HG03159 (cell line): ENCODE measurements around the gene AGPAT3.

ENCODE experiments used
- ATAC-seq: cut with Tn5 transposase; IDR thresholded peaks from one replicate; pipeline ENCODE4 v1.9.1; 2021; ENCODE audit warnings: mild to moderate bottlenecking, moderate library complexity; ENCODE audit not compliant: unreplicated experiment

AGPAT3 gene

DNA sequence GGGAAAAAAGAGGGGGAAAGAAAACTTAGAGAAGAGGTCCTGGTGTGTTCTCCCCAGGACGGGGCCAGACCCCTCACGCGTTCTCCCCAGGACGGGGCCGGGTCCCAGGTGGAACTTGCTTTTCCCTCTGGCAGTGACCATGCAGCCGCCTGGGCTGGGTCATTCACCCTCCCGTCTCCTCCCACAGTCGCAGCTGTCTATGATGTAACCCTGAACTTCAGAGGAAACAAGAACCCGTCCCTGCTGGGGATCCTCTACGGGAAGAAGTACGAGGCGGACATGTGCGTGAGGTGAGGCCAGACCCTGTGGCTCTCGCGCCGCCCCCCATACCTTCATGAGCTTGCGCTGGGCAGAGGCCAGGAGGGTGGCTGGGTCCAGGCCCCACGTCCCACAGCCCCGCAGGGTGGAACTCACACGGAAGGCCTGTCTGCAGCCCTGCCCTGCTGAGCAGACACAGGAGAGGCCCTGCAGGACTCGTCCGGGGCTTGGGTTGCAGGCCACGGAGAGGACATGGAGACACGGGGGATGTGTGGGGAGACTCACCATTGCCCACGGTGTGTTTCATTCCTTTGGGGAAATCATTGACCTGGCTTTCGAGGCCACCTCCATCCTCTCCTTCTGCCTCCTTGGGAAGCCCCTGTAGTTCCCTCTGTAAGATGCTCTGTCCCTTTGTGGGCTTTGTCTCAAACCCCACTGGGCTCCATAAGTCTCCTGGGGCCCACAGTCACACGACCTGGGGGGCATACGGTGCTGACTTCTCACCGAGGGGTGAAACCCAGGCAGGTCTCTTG lies 106.4 kb downstream of the AGPAT3 start:
- no peak for ATAC-seq

DNA sequence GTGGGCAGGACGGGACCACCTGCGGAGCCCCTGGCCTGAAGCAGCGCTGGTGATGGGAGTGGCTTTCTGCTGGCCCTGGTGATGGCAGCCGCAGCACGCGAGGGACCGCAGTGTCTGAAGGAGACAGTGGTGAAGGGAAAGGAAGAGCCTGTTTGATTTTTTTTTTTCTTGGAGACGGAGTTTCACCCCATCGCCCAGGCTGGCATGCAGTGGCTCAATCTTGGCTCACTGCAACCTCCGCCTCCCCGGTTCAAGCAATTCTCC lies 106.9 kb downstream of the AGPAT3 start:
- ATAC-seq: no peak

DNA sequence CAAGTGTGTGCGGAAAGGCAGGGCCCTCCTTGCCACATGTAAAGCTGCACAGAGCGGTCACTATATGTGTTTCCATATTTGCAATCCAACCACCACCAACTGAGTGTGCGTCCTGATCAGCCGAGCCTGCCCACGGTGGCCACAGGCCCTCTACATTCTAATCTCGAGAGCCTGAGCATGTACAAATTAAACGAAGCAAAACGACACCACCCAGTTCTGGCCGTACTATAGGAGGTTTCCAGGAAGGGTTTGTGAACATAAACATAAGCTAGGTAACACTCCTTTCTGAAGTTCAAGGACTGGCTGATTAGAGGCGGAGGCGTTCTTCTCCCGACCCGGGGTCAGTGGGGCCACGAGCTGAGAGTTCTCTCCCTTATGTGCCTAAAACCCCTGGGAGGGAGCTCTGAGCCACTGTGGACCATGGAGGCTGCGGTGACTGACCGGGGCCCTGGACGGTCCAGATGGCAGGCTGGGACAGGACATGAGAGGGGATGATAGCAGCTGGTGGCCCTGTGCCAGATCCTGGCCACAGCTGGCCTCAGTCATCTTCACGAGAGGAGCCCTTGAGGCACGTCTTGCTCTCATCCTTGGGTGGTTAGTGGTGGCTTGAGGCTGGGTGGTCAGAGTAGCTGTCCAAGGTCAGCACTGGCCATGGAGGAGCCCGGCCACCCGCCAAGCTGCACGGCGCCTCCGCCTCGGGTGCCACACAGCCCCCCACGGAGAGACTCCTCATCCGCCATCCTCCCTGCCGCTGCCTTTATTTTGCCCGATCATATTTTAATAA lies 108.0 kb downstream of the AGPAT3 start:
- ATAC-seq: no peak

DNA sequence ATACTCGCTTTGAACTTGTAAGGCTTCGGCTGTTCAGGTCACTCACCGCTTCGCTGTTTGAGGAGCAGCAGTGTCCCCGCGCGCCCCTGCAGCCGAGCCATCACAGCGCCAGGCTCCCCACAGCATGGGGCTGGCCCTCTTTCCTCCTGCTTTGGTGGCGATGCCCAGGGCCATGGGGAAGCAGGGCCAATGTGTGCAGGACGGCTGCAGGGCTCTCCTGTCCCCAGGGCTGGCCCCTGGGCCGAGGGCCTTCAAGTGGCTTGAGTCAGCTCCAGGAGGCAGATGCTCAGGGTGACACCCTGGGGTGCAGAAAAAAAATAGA lies 108.6 kb downstream of the AGPAT3 start:
- no peak for ATAC-seq

DNA sequence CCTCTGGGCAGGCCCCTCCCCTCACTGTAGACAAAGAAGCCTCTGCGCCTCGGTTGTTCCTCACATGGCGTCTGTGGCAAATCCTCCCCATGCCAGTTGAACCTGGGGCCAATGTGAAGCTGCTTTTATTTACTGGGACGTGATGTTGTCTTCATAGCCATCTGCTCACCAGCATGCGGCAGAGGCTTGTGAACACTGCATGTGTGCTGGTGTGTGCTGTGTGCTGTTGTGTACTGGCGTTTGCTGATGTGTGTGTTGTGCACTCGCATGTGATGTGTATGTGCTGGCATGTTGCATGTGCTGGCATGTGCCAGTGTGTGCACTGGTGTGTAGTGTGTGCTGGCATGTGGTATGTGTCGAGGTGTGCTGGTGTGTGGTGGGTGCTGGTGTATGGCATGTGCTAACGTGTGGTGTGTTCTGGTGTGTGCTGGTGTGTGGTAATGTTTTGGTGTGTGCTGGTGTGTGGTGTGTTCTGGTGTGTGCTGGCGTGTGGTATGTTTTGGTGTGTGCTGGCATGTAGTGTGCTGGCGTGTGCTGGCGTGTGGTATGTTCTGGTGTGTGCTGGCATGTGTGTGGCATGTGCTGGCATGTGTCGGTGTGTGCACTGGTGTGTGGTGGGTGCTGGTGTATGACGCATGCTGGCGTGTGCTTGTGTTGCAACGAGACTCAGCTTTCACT lies 109.9 kb downstream of the AGPAT3 start:
- ATAC-seq: no peak

DNA sequence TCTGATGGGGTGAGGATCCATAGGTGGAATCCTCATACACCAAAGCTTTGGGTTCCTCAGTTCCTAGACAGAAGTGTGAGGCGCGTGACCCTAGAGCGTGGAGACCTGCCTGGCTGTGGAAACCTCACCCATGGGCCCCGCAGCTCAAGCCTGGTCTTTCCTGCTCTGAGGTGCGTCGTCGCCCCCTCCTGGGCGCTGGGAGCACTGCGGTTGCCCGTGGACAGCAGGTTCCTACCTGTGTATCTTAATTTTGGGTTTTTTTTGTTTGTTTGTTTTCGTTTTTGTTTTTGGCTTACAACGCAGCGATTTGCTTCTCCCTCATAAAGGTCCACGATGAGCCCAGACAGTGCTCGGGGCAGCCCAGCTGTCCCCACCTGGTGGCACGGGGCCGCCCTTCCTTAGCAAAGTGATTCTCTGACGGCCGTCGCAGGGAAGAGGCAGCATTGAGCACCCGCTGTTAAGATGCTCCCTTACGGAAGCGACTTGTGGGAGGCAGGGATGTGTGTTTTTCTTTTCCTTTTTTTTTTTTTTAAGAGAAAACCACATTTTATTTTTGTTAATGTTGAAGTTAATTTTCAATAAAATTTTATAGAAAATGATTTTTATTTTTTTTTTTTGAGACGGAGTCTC lies 110.6 kb downstream of the AGPAT3 start:
- ATAC-seq: no peak

DNA sequence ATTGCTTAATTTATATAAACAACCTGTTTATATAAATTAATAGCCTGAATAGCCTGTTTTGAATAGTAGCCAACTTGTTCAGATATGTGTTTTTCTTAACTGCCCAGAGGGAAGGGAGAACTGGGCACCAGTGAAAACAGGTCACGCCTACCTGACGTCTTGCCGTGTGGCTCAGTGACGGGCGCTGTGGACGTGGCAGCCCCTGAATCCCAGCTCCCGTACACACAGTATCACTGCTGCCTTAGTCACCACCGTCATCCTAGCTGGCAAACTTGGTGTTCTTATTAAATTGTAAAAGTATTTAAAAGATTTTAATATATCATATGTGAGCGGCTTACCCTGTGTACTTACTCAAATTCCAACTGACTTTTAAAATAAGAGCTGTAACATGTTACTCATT lies 111.6 kb downstream of the AGPAT3 start:
- ATAC-seq: no peak

DNA sequence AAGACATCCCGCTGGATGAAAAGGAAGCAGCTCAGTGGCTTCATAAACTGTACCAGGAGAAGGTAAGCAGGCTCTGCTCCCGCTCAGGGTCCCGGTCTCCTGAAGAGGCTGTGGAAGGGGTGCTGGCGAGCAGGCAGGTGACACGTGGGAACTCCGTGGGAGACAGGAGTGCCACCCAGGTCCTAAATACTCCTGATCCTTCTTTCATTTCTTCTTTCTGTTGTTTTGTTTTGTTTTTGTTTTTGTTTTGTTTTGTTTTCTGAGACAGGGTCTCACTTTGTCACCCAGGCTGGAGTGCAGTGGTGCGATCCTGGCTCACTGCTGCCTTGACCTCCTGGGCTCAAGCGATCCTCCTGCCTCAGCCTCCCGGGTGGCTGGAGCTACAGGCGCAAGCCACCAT lies 113.0 kb downstream of the AGPAT3 start:
- no peak for ATAC-seq

DNA sequence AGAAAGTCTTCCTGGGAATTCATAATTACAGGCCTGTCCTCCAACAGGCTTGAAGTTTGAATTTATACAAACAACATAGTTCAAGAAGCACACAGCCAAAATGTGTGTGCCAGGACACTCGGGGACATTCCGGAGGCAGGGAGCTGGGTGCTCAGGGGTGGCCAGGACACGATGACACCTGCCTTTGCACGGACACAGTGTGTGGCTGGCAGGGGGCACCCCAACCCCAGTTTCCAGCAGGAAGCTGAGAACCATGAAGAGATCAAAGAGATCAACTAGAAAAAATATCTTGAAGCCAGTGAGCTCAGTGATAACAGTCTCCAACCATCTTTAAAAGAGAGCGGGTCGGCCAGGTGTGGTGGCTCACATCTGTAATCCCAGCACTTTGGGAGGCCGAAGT lies 114.6 kb downstream of the AGPAT3 start:
- ATAC-seq: no peak

DNA sequence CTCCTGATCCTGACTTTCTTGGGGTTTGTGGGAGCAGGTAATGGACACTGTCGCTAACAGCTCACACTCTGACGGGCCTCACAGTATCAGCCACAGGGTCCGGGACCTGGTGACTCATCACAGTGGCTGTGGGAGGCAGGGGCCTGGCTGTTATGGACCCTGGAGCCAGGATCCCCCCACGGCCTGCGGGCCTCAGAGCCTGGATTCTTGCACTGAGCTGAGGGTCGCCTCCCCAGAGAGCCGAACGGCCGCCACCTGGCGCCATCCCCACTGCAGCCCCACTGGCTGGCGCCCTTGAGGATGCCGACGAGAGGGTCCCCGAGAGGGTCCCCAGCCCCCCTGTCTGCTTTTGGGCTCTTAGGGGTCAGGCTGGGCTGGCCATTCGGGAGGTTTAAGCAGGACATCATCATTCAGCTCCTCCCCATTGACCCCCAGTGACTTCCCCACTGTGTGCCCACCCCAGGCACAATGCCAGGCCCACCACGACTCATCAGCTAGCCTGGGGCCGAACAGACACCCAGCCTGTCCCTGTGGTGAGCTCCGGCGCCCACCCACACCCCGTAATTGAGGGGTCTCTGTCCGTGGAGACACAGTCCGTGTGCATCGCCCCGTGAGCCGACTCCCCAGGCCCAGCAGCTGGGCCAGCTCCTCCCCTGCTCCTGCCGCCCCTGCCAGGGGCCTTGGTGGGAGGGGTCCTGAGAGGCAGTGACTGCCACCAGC lies 116.3 kb downstream of the AGPAT3 start:
- no peak for ATAC-seq

DNA sequence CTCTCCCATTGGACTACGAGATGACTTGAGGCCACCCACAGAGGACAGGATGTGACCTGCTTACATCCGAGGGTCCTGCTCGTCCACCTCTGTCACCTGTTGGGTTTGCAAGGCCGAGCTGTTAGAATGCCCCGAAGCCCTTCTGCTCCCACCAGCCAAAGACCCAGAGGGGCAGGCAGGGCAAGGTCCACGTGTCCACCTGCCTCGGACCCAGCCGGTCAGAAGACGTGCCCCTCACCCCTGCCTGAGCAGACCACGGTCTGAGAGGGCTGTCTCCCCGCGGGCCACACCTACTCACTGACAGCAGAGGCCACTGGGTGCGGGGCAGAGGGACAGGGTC lies 116.8 kb downstream of the AGPAT3 start:
- ATAC-seq: no peak

DNA sequence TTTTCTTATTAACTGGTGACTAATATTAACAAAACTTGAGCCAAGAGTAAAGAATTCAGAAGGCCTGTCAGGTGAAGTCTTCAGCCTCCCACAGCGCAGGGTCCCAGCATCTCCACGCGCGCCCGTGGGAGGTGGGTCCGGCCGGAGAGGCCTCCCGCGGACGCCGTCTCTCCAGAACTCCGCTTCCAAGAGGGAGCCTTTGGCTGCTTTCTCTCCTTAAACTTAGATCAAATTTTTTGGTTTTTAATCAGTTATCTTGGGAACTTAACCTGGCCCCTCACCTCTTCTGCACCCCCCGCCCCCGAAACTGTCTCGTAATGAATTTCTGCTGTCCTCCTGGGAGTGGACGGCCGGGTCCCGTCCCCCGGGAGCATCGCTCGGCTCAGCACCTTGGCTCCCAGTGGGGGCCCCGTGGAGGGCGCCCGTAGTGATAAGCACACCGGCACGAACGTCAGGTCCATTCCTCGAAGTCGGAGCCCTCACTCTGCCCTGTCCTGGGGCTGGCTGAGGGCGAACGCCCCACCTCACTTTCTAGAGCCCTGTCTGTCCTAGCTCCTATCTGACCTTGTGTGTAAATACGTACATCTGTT lies 117.6 kb downstream of the AGPAT3 start:
- ATAC-seq: no peak

DNA sequence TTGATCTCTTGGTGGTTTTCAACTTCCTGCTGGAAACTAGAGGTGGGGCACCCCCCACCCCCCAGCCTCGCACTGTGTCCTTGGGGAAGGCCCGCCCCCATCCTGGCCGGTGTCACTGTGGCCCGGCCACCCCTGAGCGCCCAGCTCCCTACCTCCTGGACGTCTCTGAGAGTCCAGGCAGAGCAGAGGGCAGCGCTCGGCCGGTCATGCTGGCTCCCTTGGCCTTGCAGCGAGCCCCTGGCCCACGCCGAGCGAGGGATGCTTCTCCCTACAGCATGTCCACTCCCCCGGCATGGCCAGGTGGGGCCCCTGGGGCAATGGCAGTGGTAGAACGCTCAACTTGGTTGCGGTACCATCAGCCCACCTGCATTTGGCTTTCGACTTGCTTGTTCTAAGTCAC lies 118.4 kb downstream of the AGPAT3 start:
- no peak for ATAC-seq

DNA sequence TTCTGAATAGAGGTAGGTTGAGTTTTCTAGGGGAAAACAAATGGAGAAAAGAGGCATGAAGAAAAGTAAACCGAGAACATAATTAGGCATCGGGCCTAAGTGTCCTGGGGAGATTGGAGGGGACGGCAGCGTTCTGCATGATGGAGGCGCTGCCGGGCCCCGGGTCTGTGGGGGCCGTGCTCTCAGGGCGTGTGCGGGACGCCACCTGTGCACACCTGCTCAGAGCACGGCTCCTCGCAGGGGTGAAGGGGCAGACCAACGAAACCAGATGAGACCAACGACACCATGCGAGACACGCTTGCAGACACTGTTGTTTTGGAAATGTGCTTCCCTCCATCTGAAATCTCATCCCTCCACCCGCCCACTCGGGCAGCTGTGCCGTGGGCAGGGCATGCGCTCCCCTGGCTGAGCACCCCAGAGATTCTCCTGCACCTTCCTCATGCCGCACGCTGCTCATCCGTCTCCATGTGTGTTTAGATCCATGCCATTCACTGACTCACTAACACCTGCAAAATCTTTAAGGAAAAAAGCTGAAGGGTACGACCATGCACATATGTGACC lies 118.9 kb downstream of the AGPAT3 start:
- no peak for ATAC-seq

DNA sequence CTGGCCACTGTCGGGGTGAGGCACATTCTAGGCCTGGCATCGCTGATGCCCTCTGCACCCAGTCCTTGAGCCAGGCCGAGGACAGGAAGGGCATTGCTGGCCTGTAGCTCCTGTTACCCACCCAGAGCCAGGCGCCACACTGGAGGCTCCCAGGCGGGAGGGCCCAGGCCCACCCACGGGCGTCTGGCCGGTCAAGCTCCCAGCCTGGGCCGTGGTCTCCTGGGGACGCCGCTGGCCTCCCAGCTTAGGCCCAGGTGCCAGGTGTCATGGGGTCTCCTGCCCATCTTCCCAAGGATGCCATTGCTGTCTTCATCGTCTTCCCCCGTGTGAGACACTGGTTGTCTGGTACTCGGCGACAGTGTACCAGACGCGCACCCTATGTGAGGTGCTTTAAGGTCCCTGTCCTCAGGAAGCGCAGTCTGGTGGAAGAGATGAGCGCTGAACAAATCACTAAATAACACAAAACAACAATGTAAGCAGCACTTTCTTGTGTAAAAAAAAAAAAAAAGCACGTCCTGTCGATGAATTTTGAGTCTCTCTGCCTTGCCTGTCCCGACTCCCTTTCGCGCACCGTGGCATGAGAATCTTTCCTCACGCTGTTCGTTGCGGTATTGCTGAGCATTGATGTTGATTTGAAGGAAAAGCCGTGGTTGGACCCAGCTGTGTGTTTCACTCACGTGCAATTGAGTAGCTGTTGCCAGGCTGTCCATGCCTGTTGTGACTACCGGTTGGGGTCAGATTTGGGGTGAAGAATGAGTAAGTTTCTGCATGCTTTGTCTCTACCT lies 120.1 kb downstream of the AGPAT3 start:
- ATAC-seq: no peak

DNA sequence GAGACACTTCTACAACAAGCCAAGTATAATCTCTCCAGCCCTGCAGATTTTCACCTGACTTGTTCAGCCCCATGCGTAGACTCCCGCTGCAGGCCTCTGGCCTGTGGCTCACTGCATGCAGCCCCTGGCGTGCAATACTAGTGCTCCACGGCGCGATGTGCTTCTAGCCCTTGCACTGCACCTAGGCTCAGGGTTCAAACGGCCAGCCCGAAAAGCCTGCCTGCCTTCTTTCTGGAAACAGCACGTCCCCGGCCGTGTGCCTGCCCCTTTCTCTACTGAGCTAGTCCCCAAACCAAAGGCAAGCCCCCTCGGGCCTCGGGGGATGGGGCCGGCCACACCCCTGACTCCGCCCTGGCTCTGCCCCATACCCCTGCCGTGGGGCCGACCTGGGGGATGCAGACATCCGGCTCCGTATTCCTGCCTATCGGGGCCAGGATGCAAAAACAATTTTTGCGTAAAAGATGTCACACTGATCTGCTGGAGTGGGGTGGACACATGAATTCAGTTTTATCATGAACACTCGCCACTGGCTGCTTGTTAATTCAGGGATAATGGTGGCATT lies 120.7 kb downstream of the AGPAT3 start:
- no peak for ATAC-seq

DNA sequence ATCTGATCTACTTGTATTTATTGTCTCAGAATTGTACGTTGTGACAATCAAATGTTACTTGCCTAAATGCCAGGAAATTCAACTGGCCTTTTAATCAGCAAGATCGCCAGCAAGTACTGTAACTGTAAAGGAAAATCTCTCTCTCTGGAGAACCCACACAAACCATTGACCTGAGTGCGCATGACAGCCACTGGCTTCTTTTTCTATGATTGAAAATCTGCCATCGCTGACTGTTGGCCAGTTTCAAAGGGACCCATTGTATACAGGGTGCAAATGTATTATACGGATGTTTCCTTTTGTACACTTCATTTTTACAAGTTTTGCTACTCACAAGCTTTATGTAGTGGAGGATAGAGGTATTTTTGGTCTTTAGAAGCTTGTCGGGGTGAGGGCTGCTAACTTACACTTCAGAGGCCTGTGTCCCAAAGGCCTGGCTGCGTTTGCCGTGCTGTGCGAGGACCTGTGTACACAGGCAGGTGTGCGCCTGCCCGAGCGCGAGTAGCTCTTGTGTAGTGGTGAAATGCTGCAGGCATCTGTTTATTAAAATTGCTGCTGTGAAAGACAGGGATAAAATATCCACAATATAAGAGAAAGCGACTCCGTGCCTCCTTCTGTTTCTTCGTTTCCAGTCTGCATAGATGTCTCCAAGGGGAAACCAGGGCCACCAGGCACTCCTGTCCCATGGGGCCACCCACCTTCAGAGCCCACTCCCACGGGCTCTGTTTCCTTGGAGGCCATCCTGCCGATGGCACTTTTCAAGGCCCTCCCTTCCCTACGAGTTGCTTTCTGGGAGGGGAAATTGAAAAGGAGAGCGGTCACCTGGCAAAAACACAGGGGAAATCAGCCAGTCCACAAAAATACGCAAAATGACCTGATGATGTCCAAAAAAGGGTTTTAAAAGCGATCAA lies 121.8 kb downstream of the AGPAT3 start:
- no peak for ATAC-seq

DNA sequence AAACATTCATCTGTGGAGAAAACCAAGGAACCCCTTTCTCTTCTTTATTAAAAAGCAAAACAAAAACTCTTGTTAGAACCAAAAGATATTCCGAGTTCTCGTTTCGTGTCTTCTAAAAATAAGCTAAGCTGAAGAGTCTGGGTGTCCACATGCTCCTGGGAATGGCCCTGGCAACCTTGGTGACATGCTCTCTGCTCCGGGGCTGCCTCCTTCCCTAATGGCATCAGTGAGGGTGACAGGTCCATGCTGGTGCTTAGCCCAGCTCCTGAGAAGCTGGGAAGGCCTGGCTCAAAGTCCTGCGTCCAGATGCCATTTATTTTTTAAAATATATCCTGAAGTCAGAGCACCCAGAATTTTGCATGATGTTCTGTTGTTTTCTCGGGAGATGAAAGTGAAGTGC lies 122.5 kb downstream of the AGPAT3 start:
- no peak for ATAC-seq
